H9 (cell line): ENCODE data around the gene ATG4D. TPM values are rescaled to one million over a fixed set of nuclear protein-coding genes. Genes with fewer than 3 reads are reported as not detected.

ENCODE experiments used
- DNase-seq: peaks from one replicate; pipeline ENCODE4 v3.0.0-alpha.2; 2017
- H2AFZ ChIP-seq: one replicate; pipeline ENCODE4 v1.6.1; 2013; ENCODE audit warnings: mild to moderate bottlenecking, low read length, control low read depth, moderate library complexity
- H2AK5ac ChIP-seq: 2 replicates; pipeline ENCODE4 v1.6.1; 2013; ENCODE audit warnings: low read length, control low read depth, mixed read lengths; ENCODE audit not compliant: insufficient read length
- H2BK120ac ChIP-seq: one replicate; pipeline ENCODE4 v1.6.1; 2013; ENCODE audit warnings: low read depth, mild to moderate bottlenecking, low read length, control low read depth, inconsistent platforms; ENCODE audit not compliant: poor library complexity, severe bottlenecking
- H2BK12ac ChIP-seq: 2 replicates; pipeline ENCODE4 v1.6.1; 2013; ENCODE audit warnings: low read length, control low read depth, mixed read lengths, low read depth; ENCODE audit not compliant: insufficient read length
- H2BK15ac ChIP-seq: 2 replicates; pipeline ENCODE4 v1.6.1; 2013; ENCODE audit warnings: low read depth, low read length, control low read depth
- H2BK20ac ChIP-seq: one replicate; pipeline ENCODE4 v1.6.1; 2013; ENCODE audit warnings: low read depth, mild to moderate bottlenecking, low read length, control low read depth, inconsistent platforms; ENCODE audit not compliant: poor library complexity, severe bottlenecking
- H2BK5ac ChIP-seq: 2 replicates; pipeline ENCODE4 v1.6.1; 2013; ENCODE audit warnings: low read length, control low read depth, mixed read lengths; ENCODE audit not compliant: insufficient read length
- H3K14ac ChIP-seq: 2 replicates; pipeline ENCODE4 v1.6.1; 2013; ENCODE audit warnings: low read length, control low read depth; ENCODE audit not compliant: insufficient read depth
- H3K18ac ChIP-seq: 2 replicates; pipeline ENCODE4 v1.6.1; 2013; ENCODE audit warnings: low read depth, mild to moderate bottlenecking, mixed read lengths, low read length, control low read depth; ENCODE audit not compliant: insufficient read length
- H3K23ac ChIP-seq: 2 replicates; pipeline ENCODE4 v1.6.1; 2013; ENCODE audit warnings: low read length, control low read depth, mixed read lengths, low read depth; ENCODE audit not compliant: insufficient read length
- H3K23me2 ChIP-seq: 2 replicates; pipeline ENCODE4 v1.6.1; 2013; ENCODE audit warnings: low read depth, mild to moderate bottlenecking, mixed read lengths, low read length, control low read depth; ENCODE audit not compliant: insufficient read length, poor library complexity, severe bottlenecking
- H3K27ac ChIP-seq: 2 replicates; pipeline ENCODE4 v1.5.1; 2013; ENCODE audit warnings: low read length, control low read depth, mixed read lengths, low read depth; ENCODE audit not compliant: insufficient read length
- H3K27me3 ChIP-seq: 2 replicates; pipeline ENCODE4 v1.6.1; 2013; ENCODE audit warnings: low read length, control low read depth, inconsistent platforms; ENCODE audit not compliant: insufficient read depth
- H3K4ac ChIP-seq: 2 replicates; pipeline ENCODE4 v1.6.1; 2013; ENCODE audit warnings: low read depth, mild to moderate bottlenecking, control low read depth, inconsistent platforms, low read length, moderate library complexity
- H3K4me1 ChIP-seq: 2 replicates; pipeline ENCODE4 v1.6.1; 2013; ENCODE audit warnings: low read length, control low read depth, inconsistent platforms; ENCODE audit not compliant: insufficient read depth
- H3K4me2 ChIP-seq: 2 replicates; pipeline ENCODE4 v1.6.1; 2013; ENCODE audit warnings: low read length, control low read depth, mixed read lengths; ENCODE audit not compliant: insufficient read length, insufficient read depth
- H3K56ac ChIP-seq: 2 replicates; pipeline ENCODE4 v1.6.1; 2013; ENCODE audit warnings: low read depth, mild to moderate bottlenecking, mixed read lengths, low read length, control low read depth; ENCODE audit not compliant: insufficient read length
- H3K79me1 ChIP-seq: 2 replicates; pipeline ENCODE4 v1.6.1; 2013; ENCODE audit warnings: low read depth, mild to moderate bottlenecking, moderate library complexity, low read length, control low read depth, inconsistent platforms; ENCODE audit not compliant: insufficient read depth, poor library complexity, severe bottlenecking
- H3K79me2 ChIP-seq: 2 replicates; pipeline ENCODE4 v1.6.1; 2013; ENCODE audit warnings: low read length, control low read depth, inconsistent platforms; ENCODE audit not compliant: insufficient read depth
- H3K9ac ChIP-seq: 2 replicates; pipeline ENCODE4 v1.6.1; 2013; ENCODE audit warnings: low read length, control low read depth, mixed read lengths; ENCODE audit not compliant: insufficient read length; ENCODE audit errors: extremely low read depth
- H3K9me3 ChIP-seq: one replicate; pipeline ENCODE4 v1.6.1; 2013; ENCODE audit warnings: low read depth, low read length, inconsistent platforms; ENCODE audit not compliant: control insufficient read depth
- H3T11ph ChIP-seq: one replicate; pipeline ENCODE4 v1.6.1; 2013; ENCODE audit warnings: mild to moderate bottlenecking, low read length, control low read depth, inconsistent platforms
- H4K20me1 ChIP-seq: one replicate; pipeline ENCODE4 v1.6.1; 2013; ENCODE audit not compliant: control insufficient read depth, insufficient read length, insufficient read depth
- H4K5ac ChIP-seq: 2 replicates; pipeline ENCODE4 v1.6.1; 2013; ENCODE audit warnings: low read depth, mild to moderate bottlenecking, mixed read lengths, low read length, control low read depth; ENCODE audit not compliant: insufficient read length
- H4K8ac ChIP-seq: replicated peaks from 2 replicates; pipeline ENCODE4 v1.6.1; 2013; ENCODE audit warnings: low read length, control low read depth, mixed read lengths, low read depth; ENCODE audit not compliant: insufficient read length
- H4K91ac ChIP-seq: 2 replicates; pipeline ENCODE4 v1.6.1; 2013; ENCODE audit warnings: low read depth, mild to moderate bottlenecking, moderate library complexity, mixed read lengths, low read length, control low read depth; ENCODE audit not compliant: insufficient read length
- H3K27ac Mint-ChIP-seq, 3 experiments: 2 replicates in 2 of 3; 3 replicates in 1 of 3; pipeline ENCODE4 v1.8.0; 2020 to 2021; ENCODE audit warnings: mixed read lengths in 3 of 3, mild to moderate bottlenecking in 1 of 3, moderate library complexity in 1 of 3
- H3K27me3 Mint-ChIP-seq: 2 replicates; pipeline ENCODE4 v1.8.0; 2021; ENCODE audit warnings: low read depth, mild to moderate bottlenecking, moderate library complexity, mixed read lengths
- H3K36me3 Mint-ChIP-seq, 3 experiments: 2 replicates in 2 of 3; 3 replicates in 1 of 3; pipeline ENCODE4 v1.8.0; 2020 to 2021; ENCODE audit warnings: low read depth in 3 of 3, mixed read lengths in 3 of 3; ENCODE audit not compliant: insufficient read depth in 1 of 3
- H3K4me1 Mint-ChIP-seq, 2 experiments: 2 replicates each; pipeline ENCODE4 v1.8.0; 2020; ENCODE audit warnings: mixed read lengths in 2 of 2
- H3K4me3 Mint-ChIP-seq, 2 experiments: 2 replicates in 1 of 2; 3 replicates in 1 of 2; pipeline ENCODE4 v1.8.0; 2020 to 2021; ENCODE audit warnings: mild to moderate bottlenecking in 2 of 2, mixed read lengths in 2 of 2, moderate library complexity in 1 of 2
- H3K9me3 Mint-ChIP-seq, 2 experiments: 2 replicates in 1 of 2; 3 replicates in 1 of 2; pipeline ENCODE4 v1.8.0; 2020; ENCODE audit warnings: mild to moderate bottlenecking in 2 of 2, mixed read lengths in 2 of 2, moderate library complexity in 1 of 2
- WGBS: extraction: QIAGEN DNeasy Blood & Tissue Kit; methylation state at CpG from one replicate; pipeline ENCODE4 v1.1.7; 2013; ENCODE audit warnings: missing lambda C conversion rate, low lambda C conversion rate, mixed read lengths; ENCODE audit not compliant: insufficient read length; ENCODE audit errors: extremely low coverage; 5-methylcytosine and 5-hydroxymethylcytosine counted together
- total RNA-seq: library from RNA; stranded (reverse); gene quantifications from 2 replicates; pipeline ENCODE4 v1.2.1, GENCODE V29; 2021
- TF ChIP-seq, protein P1 (sequence below): fragments of 200-600 bp; sonication (generic); conservative IDR thresholded peaks from 3 replicates; pipeline ENCODE4 v1.8.0; 2021; ENCODE audit warnings: antibody characterized with exemption, mild to moderate bottlenecking

The ATG4D gene
- total RNA-seq, 1 experiment from 2014 or later: 55.8 TPM

DNA sequence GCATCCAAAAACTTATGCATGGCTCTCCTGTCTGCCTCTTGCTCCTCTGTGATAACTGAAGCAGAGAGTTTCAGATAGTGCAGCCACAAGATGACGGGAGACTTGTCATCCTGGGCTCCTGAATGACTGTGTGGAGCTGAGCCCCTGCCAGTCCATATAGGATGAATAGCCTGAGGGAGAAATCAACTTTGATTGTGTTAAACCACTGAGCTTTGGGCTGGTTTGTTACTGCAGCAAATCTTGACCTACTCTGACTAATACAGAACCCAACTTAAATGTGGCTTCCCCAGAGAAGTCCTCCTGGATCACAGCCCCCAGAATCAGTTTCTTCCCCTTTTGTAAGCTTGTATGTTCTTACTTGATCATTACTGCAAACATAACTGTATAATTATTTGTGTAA is 11.2 kb upstream of the ATG4D start:
- Histone ChIP-seq H3K27ac (no peak overlapping the region), H3K9ac (no peak overlapping the region), H3K4me2 (no peak overlapping the region), H2BK5ac (no peak overlapping the region), H3K18ac (no peak overlapping the region), H3K14ac (no peak overlapping the region), H4K20me1 (no peaks in the 10 kb centered on the region), H4K91ac (no peak overlapping the region), H3K4ac (no peak overlapping the region), H3K27me3 (no peaks in the 10 kb centered on the region), H3K23me2 (no peaks in the 10 kb centered on the region), H4K8ac (no peak overlapping the region), H3K79me1 (no peaks in the 10 kb centered on the region), H3K23ac (no peak overlapping the region), H2BK15ac (no peak overlapping the region), H3K4me1 (no peaks in the 10 kb centered on the region), H2BK20ac (no peak overlapping the region), H3K56ac (no peak overlapping the region), H2BK12ac (no peak overlapping the region), H4K5ac (no peak overlapping the region), H2AK5ac (no peak overlapping the region), H3T11ph (no peak overlapping the region), H2BK120ac (no peak overlapping the region), H3K79me2 (no peaks in the 10 kb centered on the region), H3K9me3 (no peaks in the 10 kb centered on the region), H2AFZ (no peak overlapping the region)
- peaks cover 16% of the 10 kb centered on the region for H3K27me3 Mint-ChIP-seq
- no peak for DNase-seq
- H3K27ac Mint-ChIP-seq: no peak overlapping the region
- H3K9me3 Mint-ChIP-seq: no peaks in the 10 kb centered on the region
- H3K4me3 Mint-ChIP-seq: no peak overlapping the region
- no CpG with 5 or more reads among the region's 1 CpG for WGBS
- TF ChIP-seq, protein P1, sequence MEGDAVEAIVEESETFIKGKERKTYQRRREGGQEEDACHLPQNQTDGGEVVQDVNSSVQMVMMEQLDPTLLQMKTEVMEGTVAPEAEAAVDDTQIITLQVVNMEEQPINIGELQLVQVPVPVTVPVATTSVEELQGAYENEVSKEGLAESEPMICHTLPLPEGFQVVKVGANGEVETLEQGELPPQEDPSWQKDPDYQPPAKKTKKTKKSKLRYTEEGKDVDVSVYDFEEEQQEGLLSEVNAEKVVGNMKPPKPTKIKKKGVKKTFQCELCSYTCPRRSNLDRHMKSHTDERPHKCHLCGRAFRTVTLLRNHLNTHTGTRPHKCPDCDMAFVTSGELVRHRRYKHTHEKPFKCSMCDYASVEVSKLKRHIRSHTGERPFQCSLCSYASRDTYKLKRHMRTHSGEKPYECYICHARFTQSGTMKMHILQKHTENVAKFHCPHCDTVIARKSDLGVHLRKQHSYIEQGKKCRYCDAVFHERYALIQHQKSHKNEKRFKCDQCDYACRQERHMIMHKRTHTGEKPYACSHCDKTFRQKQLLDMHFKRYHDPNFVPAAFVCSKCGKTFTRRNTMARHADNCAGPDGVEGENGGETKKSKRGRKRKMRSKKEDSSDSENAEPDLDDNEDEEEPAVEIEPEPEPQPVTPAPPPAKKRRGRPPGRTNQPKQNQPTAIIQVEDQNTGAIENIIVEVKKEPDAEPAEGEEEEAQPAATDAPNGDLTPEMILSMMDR: no peak
- no peaks in the 10 kb centered on the region for H3K36me3 Mint-ChIP-seq
- no peaks in the 10 kb centered on the region for H3K4me1 Mint-ChIP-seq
